GM19438 (cell line): Measurements from ENCODE around the gene MOK.

Source experiments
- ATAC-seq: cut with Tn5 transposase; IDR thresholded peaks from one replicate; pipeline ENCODE4 v1.9.1; 2021; ENCODE audit warnings: low read depth; ENCODE audit not compliant: unreplicated experiment

Gene MOK

GRCh38 chr14:102227184-102227964 lies 77.6 kb downstream of the MOK start:
- no peak for ATAC-seq

- ATAC-seq: no peak
These were observed 78.4 kb downstream of the MOK start for GRCh38 chr14:102226356-102227125.

GRCh38 chr14:102225936-102226335 lies 79.0 kb downstream of the MOK start:
- no peak for ATAC-seq

- no peak for ATAC-seq
These were observed 79.6 kb downstream of the MOK start for GRCh38 chr14:102225386-102225785.

- no peak for ATAC-seq
These were observed 81.3 kb downstream of the MOK start for GRCh38 chr14:102223682-102224081.

GRCh38 chr14:102222751-102223150 lies 82.2 kb downstream of the MOK start:
- ATAC-seq: no peak

- ATAC-seq: no peak
These were observed 82.9 kb downstream of the MOK start for GRCh38 chr14:102222009-102222575.

GRCh38 chr14:102221026-102221425 lies 83.9 kb downstream of the MOK start:
- no peak for ATAC-seq

GRCh38 chr14:102220031-102220430 lies 84.9 kb downstream of the MOK start:
- peak; percentile 96 for ATAC-seq

- no peak for ATAC-seq
These were observed 85.6 kb downstream of the MOK start for GRCh38 chr14:102219316-102219715.

- ATAC-seq: no peak
These were observed 86.3 kb downstream of the MOK start for GRCh38 chr14:102218688-102219087.

- no peak for ATAC-seq
These were observed 87.0 kb downstream of the MOK start for GRCh38 chr14:102217987-102218421.

- ATAC-seq: no peak
These were observed 87.6 kb downstream of the MOK start for GRCh38 chr14:102217399-102217798.

- no peak for ATAC-seq
These were observed 89.3 kb downstream of the MOK start for GRCh38 chr14:102215576-102216250.

GRCh38 chr14:102215071-102215470 lies 89.9 kb downstream of the MOK start:
- ATAC-seq: no peak

GRCh38 chr14:102213984-102214658 lies 90.8 kb downstream of the MOK start:
- no peak for ATAC-seq

- no peak for ATAC-seq
These were observed 91.5 kb downstream of the MOK start for GRCh38 chr14:102213470-102213869.

GRCh38 chr14:102212845-102213244 lies 92.1 kb downstream of the MOK start:
- no peak for ATAC-seq

GRCh38 chr14:102212356-102212755 lies 92.6 kb downstream of the MOK start:
- ATAC-seq: no peak

GRCh38 chr14:102211240-102211639 lies 93.7 kb downstream of the MOK start:
- ATAC-seq: no peak
